NCI-H1436 (cell line): ENCODE measurements around the gene SLC37A4.
"Not testable (repeated sequence)": the region's sequence is repeated elsewhere in the genome, so short reads cannot be mapped to it uniquely, and the experiment has no call there.

Source experiments
- DNase-seq: peaks from one replicate; lab custom pipeline; 2025; lab: John Stamatoyannopoulos, UW

The SLC37A4 gene

GRCh38 chr11:119041821-119042514 lies 11.3 kb upstream of the SLC37A4 start:
- no peak for DNase-seq

DNA sequence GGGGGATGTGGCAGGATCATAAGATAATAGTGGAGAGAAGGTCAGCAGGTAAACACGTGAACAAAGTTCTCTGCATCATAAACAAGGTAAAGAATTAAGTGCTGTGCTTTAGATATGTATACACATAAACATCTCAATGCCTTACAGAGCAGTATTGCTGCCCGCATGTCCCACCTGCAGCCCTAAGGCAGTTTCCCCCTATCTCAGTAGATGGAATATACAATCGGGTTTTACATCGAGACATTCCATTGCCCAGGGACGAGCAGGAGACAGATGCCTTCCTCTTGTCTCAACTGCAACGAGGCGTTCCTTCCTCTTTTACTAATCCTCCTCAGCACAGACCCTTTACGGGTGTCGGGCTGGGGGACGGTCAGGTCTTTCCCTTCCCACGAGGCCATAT lies 8.8 kb upstream of the SLC37A4 start:
- not testable (repeated sequence) for DNase-seq

GRCh38 chr11:119038884-119039283 lies 8.2 kb upstream of the SLC37A4 start:
- no peak for DNase-seq

DNA sequence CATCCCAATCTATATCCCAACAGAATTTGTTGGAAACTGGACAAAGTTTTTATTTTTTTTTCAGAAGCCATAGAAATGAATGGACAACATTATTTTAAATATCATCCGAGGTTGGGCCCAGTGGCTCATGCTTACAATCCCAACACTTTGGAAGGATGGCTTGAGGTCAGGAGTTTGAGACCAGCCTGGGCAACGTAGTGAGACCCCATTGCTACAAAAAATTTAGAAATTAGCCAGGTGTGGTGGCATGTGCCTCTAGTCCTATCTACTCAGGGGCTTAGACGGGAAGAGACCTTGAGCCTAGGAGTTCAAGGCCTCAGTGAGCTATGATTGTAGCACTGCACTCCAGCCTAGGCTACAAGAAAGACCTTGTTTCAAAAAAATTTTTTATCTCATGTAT lies 4.1 kb upstream of the SLC37A4 start:
- DNase-seq, result no peak

DNA sequence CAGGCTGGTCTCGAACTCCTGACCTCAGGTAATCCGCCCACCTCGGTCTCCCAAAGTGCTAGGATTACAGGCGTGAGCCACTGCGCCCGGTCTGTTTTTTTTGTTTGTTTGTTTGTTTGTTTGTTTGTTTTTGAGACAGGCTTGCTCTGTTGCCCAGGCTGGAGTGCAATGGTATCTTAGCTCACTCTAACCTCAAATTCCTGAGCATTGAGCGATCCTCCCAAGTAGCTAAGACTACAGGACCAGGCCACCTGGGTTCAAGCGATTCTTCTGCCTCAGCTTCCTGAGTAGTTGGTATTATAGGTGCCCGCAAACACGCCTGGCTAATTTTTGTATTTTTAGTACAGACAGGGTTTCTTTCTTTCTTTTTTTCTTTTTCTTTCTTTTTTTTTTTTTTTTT lies 2.7 kb upstream of the SLC37A4 start:
- DNase-seq, result not testable (repeated sequence)

DNA sequence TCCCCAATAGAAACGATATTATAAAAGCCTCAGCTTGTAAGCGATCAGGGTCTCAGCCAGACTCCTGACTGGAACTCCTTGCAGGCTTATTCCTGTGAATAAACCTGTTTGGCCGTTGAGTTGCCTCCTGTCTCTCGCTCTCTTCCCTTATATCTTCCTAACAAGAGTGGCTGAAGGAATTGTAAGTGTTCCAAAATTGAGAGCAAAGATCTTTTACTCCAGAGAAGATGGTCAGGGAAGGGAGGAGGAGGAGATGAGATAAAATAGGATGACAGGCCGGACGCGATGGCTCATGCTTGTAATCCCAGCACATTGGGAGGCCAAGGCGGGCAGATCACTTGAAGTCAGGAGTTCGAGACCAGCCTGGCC lies 1.2 kb upstream of the SLC37A4 start:
- DNase-seq, result no peak

- no peak for DNase-seq
Observed at GRCh38 chr11:119030029-119030328, 698 bp downstream of the SLC37A4 start.

GRCh38 chr11:119029340-119030028 lies 1.2 kb downstream of the SLC37A4 start:
- DNase-seq, result no peak

GRCh38 chr11:119029069-119029339 lies 1.7 kb downstream of the SLC37A4 start:
- no peak for DNase-seq

DNA sequence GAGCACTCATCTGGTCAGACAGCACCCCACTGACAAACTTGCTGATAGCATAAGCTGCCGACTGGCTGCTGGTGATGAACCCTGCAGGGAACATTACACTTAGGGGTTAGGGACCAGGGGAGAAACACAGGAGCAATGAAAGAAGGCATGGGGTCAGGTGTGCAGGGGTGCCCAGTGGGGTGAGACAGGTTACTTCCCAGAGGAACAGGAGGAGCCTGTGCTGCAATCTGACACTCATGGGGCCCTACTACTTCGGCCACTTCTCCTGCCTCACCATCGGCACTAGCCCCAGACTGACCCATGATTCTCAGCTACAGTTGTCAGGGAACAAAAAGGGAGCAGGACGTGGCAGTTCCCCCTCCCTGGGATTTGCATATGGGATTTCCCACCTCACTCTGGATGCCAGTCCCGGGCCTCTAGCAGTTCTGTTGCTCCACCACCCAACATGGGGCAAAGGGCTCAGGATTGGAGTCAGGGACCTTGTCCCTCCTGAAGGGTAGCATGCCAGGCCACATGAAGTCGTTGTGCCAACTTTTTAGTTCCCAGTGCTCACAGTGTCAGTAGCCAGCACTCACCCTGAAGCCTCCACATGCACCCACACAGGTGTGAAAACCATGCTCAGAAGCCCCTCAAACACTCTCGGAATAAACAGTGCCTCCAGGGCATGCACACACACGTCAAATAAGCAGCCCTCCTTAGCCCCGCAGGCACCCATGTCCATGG lies 2.2 kb downstream of the SLC37A4 start:
- DNase-seq, result no peak

- no peak for DNase-seq
Observed at GRCh38 chr11:119027561-119028345, 2.9 kb downstream of the SLC37A4 start.

GRCh38 chr11:119026970-119027369 lies 3.7 kb downstream of the SLC37A4 start:
- DNase-seq, result no peak

- no peak for DNase-seq
Observed at GRCh38 chr11:119025978-119026766, 4.5 kb downstream of the SLC37A4 start.

GRCh38 chr11:119025541-119025940 lies 5.1 kb downstream of the SLC37A4 start:
- no peak for DNase-seq

- no peak for DNase-seq
Observed at GRCh38 chr11:119025099-119025473, 5.6 kb downstream of the SLC37A4 start.

GRCh38 chr11:119024430-119025098 lies 6.1 kb downstream of the SLC37A4 start:
- DNase-seq, result no peak

- DNase-seq, result no peak
Observed at GRCh38 chr11:119023741-119024140, 6.9 kb downstream of the SLC37A4 start.

- DNase-seq, result no peak
Observed at GRCh38 chr11:119021631-119022030, 9.0 kb downstream of the SLC37A4 start.

DNA sequence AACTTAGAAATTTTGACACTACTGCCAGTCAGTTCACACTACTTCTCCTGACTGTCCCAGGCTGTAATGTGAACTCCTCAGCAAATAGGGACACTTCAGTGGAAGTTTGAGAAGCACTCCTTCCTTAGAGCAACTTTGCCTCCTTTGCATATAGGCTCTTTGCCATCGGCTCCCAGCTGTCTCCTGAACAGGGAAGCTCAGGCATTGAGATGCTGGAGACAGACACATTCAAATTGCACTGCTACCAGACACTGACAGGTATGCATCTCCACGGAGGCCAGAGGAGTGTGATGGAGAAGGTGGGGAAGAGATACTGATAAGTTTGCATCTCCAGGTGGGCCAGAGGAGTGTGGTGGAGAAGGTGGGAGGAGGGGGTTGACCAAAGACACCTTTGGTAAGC lies 10.7 kb downstream of the SLC37A4 start:
- DNase-seq, result no peak

DNA sequence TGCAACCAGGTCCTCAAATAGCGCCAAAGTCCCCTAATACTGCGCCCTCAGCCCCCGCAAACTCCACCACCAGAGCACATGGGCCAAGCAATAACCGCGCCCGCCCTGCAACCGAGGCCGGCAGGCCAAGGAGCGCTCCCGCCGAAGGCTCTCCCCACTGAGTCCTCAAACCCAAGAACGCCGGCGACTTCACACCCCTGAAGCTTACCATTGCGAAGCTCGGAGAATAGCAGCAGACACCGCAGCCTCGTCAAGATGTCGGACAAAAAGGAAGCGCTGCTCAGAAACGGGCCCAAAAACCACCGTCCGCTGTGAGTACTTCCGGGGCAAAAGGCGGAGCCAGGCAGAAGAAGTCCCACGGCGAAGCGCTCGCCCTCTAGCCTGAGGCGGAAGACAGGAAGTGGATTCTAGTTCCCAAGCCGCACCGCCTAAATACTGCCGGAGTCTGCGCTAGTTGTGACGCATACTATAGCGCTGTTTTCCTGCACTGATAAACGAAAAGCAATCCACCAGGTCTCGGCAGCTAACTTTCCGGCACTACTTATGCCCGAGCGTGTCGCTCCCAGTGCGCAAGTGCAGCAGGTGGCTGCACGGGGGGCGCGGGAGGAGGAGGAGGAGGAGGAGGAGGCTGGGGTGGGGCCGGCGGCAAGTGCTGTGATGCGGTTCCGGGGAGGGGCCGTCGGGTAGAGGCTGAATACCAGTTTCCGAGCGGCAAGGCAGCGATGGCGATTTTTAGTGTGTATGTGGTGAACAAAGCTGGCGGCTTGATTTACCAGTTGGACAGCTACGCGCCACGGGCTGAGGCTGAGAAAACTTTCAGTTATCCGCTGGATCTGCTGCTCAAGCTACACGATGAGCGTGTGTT lies 12.4 kb downstream of the SLC37A4 start, which contains the start of the genes RPS25 and TRAPPC4:
TSS of gene RPS25 (minus strand) at position 270 of the 865 bp plus-strand sequence. CDS start at position 211, 59 bp downstream.
TSS of gene TRAPPC4 (plus strand) at position 693 of the 865 bp plus-strand sequence. CDS start at position 723, 30 bp downstream.
- DNase-seq, result peak; percentile 93
